Stimulated activated CD8-positive, alpha-beta memory T cell treated with anti-CD3 and anti-CD28 coated beads, Interleukin-12 subunit alpha, Interleukin-12 subunit beta, amount 100 ng/mL, for 1 hour (primary cell): ENCODE data around the gene QKI.

Experiments used
- DNase-seq: peaks from one replicate; pipeline ENCODE4 v3.0.0-alpha.2; 2020; ENCODE audit warnings: low read depth

The QKI gene

DNA sequence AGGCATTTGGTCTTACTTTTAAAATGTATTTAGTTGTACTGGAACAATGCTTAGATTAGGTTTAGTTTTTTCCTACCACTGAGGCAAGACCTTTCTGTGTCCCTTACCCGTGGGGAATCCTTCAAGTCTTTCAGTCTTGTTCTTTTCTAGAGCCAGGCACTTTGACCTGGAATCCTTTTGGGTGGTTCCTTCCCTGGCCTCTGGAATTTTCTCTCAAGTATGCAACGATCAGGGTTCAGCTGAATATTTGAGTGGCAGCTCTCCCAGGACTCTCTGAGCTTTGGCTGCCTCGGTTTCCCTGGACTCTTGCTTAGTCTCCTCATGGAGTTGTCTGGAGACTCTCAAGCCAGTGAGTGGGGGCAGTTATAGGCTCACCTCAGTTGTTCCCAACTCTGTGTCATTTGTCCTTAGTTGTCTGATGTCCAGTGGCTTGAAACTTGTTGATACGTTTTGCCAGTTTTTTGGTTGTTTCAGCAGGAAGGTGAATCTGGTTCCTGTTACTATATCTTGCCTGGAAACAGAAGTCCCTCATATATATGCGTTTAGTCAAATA lies 118.1 kb downstream of the QKI start:
- DNase-seq = no peak

DNA sequence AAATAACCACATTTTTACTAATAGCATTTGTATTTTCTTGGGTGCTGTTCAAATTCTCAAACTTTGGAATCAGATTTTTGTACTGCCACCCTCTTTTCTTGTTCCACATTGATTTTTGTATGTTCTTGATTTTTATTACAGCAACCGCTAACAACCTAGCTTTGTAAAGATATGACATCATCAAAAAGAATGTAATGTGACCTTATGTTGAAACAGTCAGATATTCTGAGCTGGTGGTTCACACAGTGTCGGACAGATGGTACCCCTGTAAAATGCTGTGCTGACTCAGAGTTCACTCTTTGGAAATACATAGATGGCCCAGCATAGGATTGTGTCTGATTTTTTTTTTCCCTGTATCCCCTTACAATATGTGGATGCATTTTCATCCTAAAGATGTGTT lies 118.9 kb downstream of the QKI start:
- DNase-seq = no peak

DNA sequence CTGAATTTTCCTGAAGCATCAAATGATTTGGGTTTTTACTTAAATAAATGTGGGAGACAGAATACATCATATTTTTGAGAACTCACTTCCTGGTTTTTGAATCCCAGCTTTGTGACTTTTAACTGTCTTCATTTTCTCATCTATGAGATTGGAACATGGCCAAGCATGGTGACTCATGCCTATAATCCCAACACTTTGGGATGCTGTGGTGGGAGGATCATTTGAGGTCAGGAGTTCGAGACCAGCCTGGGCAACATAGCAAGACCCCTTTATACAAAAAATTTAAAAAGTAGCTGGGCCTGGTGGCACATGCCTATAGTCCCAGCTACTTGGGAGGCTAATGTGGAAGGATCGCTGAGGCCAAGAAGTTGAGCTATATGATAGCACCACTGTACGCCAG lies 122.3 kb downstream of the QKI start:
- DNase-seq = no peak

DNA sequence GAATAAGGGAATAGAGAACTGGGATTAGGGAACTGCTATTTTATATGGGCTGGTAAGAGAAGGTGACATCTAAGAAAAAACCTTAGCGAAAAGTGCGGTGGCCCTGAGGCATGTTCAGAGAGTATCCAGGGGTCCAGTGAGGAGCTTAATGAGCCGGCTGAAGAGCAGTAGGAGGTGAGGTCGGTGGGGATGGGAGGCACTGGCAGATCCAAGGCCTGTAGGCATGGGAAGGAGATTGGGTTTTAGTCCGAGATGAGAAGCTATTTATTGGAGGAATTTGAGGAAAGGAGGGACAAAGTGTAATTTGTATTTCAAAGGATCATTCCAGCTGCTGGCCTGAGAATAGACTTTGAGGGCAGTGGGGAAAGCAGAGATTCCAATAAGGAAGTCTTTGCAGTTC lies 123.8 kb downstream of the QKI start:
- DNase-seq = no peak

GRCh38 chr6:163539101-163539762 lies 124.7 kb downstream of the QKI start:
- no peak for DNase-seq

DNA sequence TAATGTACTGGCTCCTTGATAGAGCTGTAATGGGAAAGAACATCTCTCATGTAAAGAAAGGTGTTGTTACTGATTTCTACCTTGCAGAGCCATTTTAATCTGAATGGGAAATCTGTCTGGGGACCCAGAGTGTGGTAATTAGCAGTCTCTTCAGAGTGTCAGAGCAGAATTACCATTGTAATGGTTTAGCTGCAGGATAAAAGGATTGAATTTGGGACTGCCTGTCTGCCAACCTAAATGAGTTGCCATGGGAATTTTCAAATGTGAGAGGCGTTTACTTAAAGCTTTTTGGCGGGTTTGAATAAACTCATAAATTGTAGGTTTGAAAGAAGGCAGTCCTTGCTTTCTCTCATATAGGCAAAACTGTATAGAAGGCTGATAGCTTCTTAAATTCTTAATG lies 128.8 kb downstream of the QKI start:
- no peak for DNase-seq

DNA sequence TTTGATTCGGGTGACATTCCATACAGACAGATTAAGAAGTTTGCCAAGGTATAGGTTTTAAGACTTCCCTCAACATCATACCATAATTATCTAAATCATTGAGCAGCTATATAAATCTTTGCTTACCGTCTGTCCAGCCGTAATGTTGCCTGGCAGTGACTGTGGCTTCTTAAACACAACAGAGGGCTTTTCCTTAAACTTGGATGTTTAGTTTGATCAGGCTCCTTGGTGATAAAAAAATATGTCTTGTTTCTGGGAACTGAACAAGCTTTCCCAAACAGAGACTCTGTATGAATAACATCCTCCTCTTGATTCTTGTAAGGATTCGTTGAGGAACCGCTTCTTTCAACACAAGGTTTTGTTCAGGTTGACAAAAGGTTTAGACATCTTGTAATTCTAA lies 130.9 kb downstream of the QKI start:
- DNase-seq = no peak

- DNase-seq = no peak
Observed at GRCh38 chr6:163547287-163547686, 132.8 kb downstream of the QKI start.

DNA sequence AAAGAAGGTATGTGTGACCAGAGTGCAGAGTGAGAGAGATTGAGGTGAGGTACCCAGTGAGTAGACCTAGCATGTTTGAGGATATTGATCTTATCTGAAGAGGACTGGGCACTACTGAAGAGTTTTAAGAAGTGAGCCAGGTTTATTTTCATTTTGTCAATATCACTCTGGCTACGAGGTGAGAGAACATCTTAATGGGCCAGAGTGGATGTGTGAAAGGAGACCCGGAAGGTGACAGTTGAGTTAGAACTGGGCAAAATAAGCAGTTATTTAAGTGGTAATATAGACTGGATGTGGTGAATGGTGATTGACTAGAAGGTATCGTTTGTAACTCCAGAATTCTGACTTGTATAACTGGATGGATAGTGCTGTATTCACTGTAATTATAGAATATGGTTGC lies 134.1 kb downstream of the QKI start:
- no peak for DNase-seq

- DNase-seq = no peak
Observed at GRCh38 chr6:163554032-163554431, 139.5 kb downstream of the QKI start.

GRCh38 chr6:163554663-163555062 lies 140.1 kb downstream of the QKI start:
- peak; percentile 41 for DNase-seq

- no peak for DNase-seq
Observed at GRCh38 chr6:163559661-163560060, 145.1 kb downstream of the QKI start.

DNA sequence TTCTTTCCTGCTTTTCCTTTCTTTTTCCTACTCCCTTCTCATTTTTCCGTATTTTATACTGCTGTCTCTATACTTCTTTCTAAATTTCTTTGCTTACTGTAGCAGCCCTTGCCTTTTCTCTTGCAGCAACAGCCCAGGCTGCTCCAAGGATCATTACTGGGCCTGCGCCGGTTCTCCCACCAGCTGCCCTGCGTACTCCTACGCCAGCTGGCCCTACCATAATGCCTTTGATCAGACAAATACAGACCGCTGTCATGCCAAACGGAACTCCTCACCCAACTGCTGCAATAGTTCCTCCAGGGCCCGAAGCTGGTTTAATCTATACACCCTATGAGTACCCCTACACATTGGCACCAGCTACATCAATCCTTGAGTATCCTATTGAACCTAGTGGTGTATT lies 148.8 kb downstream of the QKI start:
- DNase-seq = no peak

- DNase-seq = no peak
Observed at GRCh38 chr6:163564534-163564933, 150.0 kb downstream of the QKI start.

DNA sequence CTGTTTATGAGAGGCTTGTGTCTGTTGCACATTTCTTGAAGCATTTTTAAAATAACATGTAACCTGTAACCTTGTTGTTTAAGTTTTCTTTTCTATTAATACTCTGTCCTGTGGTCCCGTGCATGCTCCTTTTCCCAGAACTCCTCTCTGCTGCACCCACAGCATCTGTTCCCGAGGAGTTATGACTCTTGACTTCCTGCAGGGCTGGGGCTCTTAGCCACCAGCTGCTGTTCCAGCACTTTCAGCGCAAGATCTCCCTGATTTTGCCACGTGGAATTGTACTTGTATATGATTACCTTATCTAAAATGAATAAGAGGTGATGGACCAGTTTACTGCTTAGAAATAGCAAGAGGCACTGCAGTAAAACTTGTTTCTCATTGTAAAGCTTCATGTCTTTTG lies 150.6 kb downstream of the QKI start:
- DNase-seq = no peak

- no peak for DNase-seq
Observed at GRCh38 chr6:163566056-163566455, 151.5 kb downstream of the QKI start.

DNA sequence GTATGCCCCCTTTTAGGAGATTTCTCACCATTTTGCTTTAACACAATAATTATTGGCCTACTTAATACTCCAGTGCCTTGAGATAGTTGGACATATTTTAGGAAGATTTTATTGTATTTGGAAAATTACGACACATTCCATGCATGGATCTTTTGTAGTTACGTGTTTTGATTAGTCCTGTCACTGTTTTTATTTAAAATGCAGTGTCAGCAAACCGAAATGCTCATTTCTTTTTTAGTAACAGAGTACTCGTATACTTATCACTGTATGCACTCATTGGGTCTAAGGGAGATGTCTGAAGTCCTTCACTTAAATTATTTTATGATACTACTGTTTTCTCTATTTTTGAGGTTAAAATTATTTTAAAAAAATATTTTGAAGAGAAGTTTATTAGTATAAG lies 153.8 kb downstream of the QKI start:
- no peak for DNase-seq

DNA sequence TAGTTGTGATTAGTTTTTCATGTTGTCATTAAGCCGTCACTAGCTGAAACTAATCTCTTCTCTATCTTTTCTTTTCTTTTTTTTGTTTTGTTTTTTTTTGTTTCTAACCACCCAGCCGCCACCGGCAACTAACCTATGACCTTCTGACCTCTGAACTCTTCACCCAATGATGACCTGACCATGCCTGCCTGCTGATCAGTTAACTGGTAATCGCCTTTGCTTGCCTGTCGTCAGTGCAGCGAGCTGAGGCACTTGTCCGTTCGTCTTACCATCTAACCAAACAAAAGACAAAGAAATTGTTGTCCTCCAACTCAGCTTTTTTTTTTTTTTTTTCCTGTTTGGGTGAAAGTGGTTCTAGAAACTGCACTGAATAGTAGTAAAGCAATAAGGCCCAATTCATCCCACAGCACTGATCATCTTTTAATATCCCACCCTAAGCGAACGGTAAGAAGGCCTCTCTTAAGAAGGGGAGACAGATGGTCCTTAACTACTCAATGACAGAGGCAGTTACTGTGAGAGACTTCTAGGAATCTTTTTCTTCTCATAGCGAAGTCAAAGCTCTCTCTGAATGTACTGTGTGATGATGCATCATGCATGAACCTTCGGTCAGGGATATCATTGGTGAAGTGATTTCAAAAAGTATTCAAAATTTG lies 156.2 kb downstream of the QKI start:
- DNase-seq = no peak

DNA sequence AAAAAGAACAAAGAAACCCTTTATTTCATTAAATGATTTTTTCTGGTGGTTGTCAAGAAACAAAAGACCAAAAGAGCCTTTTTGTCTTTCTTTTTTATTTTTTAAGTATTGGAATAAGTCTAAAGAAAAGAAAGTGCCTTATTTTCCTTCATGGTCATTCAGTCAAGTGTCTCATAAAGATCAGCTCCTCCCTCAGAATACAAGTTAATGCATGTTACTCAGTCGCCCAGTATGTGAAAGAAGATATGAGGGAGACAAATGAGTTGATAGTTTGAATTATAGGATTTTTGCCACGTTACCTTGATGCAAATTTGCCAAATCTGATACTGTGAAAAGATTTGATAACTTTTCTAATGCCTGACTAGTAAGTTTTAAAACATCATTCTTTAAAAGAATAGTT lies 157.2 kb downstream of the QKI start:
- DNase-seq = no peak

GRCh38 chr6:163572612-163573011 lies 158.1 kb downstream of the QKI start:
- no peak for DNase-seq

DNA sequence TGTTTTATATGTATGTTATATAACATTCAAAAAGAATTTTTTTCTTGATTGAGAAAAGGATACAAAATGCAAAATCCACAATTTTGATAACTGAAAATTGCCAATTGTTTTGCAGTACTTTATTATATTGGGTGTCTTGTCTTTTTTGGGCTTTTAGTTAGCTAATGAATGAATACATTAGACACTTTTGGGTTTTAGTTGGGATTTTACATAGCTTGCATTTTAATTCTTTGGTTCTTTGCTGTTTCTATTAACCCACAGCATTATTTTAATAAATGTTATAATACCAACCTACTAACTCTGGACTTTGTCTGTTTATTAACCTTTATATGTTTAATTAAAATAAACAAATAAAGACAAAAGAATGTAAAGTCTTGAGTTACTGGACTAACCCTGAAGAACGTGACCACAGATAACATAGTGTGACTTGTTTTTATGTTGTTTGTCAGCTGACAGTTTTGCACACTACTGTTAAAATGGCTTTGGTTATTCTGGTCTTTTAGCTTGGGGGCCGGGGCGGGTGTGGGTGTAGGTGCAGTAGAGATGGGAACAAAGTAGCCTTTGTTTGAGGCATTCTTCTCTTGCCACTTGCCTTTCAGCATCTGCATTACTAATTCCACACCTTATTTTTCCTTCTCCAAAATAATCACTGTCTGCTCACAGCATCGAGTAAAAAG lies 159.1 kb downstream of the QKI start:
- DNase-seq = no peak

GRCh38 chr6:163576114-163576513 lies 161.6 kb downstream of the QKI start:
- DNase-seq = no peak

GRCh38 chr6:163577404-163577803 lies 162.9 kb downstream of the QKI start:
- no peak for DNase-seq
